CD4-positive, CD25-positive, alpha-beta regulatory T cell (primary cell): ENCODE results near the gene CFAP221. TPM values are rescaled to one million over a fixed set of nuclear protein-coding genes. Genes with fewer than 3 reads are reported as not detected.
"Not testable (repeated sequence)": the region's sequence is repeated elsewhere in the genome, so short reads cannot be mapped to it uniquely, and the experiment has no call there.

ENCODE experiments used
- ATAC-seq, 2 donors: fragments of 150-1000 bp; cut with Tn5 transposase; one replicate each; pipeline ENCODE4 v1.10.0; 2021; ENCODE audit warnings: low read depth in 2 of 2, moderate number of reproducible peaks in 2 of 2, moderate library complexity in 1 of 2
- DNase-seq, 3 donors: peaks; one replicate each; pipeline versions ENCODE4 v3.0.0 to v3.0.0-alpha.2; 2012 to 2022; ENCODE audit warnings: mixed read lengths in 1 of 3
- H3K27ac ChIP-seq: one replicate; pipeline ENCODE4 v1.7.0; 2013; ENCODE audit warnings: mild to moderate bottlenecking, low read length; ENCODE audit not compliant: insufficient read depth, poor library complexity, severe bottlenecking
- H3K27me3 ChIP-seq: one replicate; pipeline ENCODE4 v1.7.0; 2013; ENCODE audit warnings: low read length; ENCODE audit not compliant: control insufficient read depth, insufficient read depth
- H3K36me3 ChIP-seq: one replicate; pipeline ENCODE4 v1.7.0; 2013; ENCODE audit warnings: mild to moderate bottlenecking, low read length, moderate library complexity; ENCODE audit not compliant: control insufficient read depth, insufficient read depth
- H3K4me1 ChIP-seq: 2 replicates; pipeline ENCODE4 v1.7.0; 2013; ENCODE audit warnings: mild to moderate bottlenecking, low read length; ENCODE audit not compliant: insufficient read depth, control insufficient read depth, poor library complexity, severe bottlenecking
- H3K4me3 ChIP-seq: one replicate; pipeline ENCODE4 v1.7.0; 2013; ENCODE audit warnings: low read depth, mild to moderate bottlenecking, low read length, moderate library complexity
- H3K9me3 ChIP-seq, 2 experiments: 1 replicate in 1 of 2; 2 replicates in 1 of 2; pipeline ENCODE4 v1.7.0; 2013; ENCODE audit warnings: low read length in 2 of 2, mild to moderate bottlenecking in 1 of 2, moderate library complexity in 1 of 2; ENCODE audit not compliant: control insufficient read depth in 2 of 2
- H3K27ac Mint-ChIP-seq, 3 donors: one replicate each; pipeline ENCODE4 v1.8.0; 2020 to 2022; ENCODE audit warnings: mild to moderate bottlenecking in 3 of 3, mixed read lengths in 3 of 3, moderate library complexity in 2 of 3
- H3K27me3 Mint-ChIP-seq: one replicate; pipeline ENCODE4 v1.8.0; 2022; ENCODE audit warnings: mild to moderate bottlenecking, mixed read lengths
- H3K36me3 Mint-ChIP-seq: one replicate; pipeline ENCODE4 v1.8.0; 2020; ENCODE audit warnings: mixed read lengths
- H3K4me1 Mint-ChIP-seq, 4 donors: one replicate each; pipeline ENCODE4 v1.8.0; 2020 to 2022; ENCODE audit warnings: mixed read lengths in 4 of 4, mild to moderate bottlenecking in 1 of 4
- H3K4me3 Mint-ChIP-seq, 4 donors: one replicate each; pipeline ENCODE4 v1.8.0; 2020 to 2022; ENCODE audit warnings: mild to moderate bottlenecking in 4 of 4, mixed read lengths in 4 of 4, moderate library complexity in 3 of 4
- H3K9me3 Mint-ChIP-seq, 7 donors: one replicate each; pipeline ENCODE4 v1.8.0; 2020 to 2022; ENCODE audit warnings: mixed read lengths in 7 of 7, mild to moderate bottlenecking in 3 of 7, moderate library complexity in 2 of 7
- polyA plus RNA-seq, 4 donors: library from polyadenylated mRNA; unstranded; fragments of 300-500 nt; fragmentation: Illumina TruSeq; gene quantifications; one replicate each; pipeline ENCODE4 v1.2.3, GENCODE V29; 2021
- total RNA-seq: library from RNA; stranded (reverse); gene quantifications from one replicate; pipeline ENCODE4 v1.2.3, GENCODE V29; 2022

Gene CFAP221
- total and polyA plus RNA-seq, 5 donors from 2014 or later, result not detected

GRCh38 chr2:119616421-119616820, 72.2 kb downstream of the CFAP221 start:
- no peak overlapping the region for H3K27ac Mint-ChIP-seq
- H3K4me3 Mint-ChIP-seq, result no peak overlapping the region
- H3K27me3 Mint-ChIP-seq, result peaks cover 9% of the 10 kb centered on the region
- H3K36me3 Mint-ChIP-seq, result no peaks in the 10 kb centered on the region
- H3K4me1 ChIP-seq, result no peaks in the 10 kb centered on the region
- no peaks in the 10 kb centered on the region for H3K27me3 ChIP-seq
- H3K4me3 ChIP-seq, result no peak overlapping the region
- no peak for ATAC-seq
- H3K36me3 ChIP-seq, result no peaks in the 10 kb centered on the region
- peaks cover 4 to 35% (median 21%) of the 10 kb centered on the region in 7 donors for H3K9me3 Mint-ChIP-seq
- H3K27ac ChIP-seq, result no peak overlapping the region
- no peaks in the 10 kb centered on the region for H3K4me1 Mint-ChIP-seq
- peaks cover 13 to 23% of the 10 kb centered on the region in 2 experiments for H3K9me3 ChIP-seq
- DNase-seq, result no peak

- Histone ChIP-seq H3K27ac (no peak overlapping the region), H3K4me3 (no peak overlapping the region), H3K4me1 (no peaks in the 10 kb centered on the region), H3K36me3 (no peaks in the 10 kb centered on the region), H3K9me3 (peaks cover 13 to 23% of the 10 kb centered on the region in 2 experiments), H3K27me3 (no peaks in the 10 kb centered on the region)
- no peaks in the 10 kb centered on the region for H3K4me1 Mint-ChIP-seq
- H3K36me3 Mint-ChIP-seq, result no peaks in the 10 kb centered on the region
- ATAC-seq, result no peak
- no peak for DNase-seq
- peaks cover 9% of the 10 kb centered on the region for H3K27me3 Mint-ChIP-seq
- H3K9me3 Mint-ChIP-seq, result peaks cover 4 to 30% (median 21%) of the 10 kb centered on the region in 7 donors
- no peak overlapping the region for H3K27ac Mint-ChIP-seq
- H3K4me3 Mint-ChIP-seq, result no peak overlapping the region
Observed at GRCh38 chr2:119617455-119617854, 73.2 kb downstream of the CFAP221 start.

GRCh38 chr2:119618725-119619124, 74.5 kb downstream of the CFAP221 start:
- H3K36me3 ChIP-seq, H3K4me3 ChIP-seq, H3K27ac Mint-ChIP-seq, H3K27me3 Mint-ChIP-seq, H3K4me1 Mint-ChIP-seq, H3K4me1 ChIP-seq, DNase-seq, H3K36me3 Mint-ChIP-seq, H3K27ac ChIP-seq, H3K4me3 Mint-ChIP-seq, H3K27me3 ChIP-seq, ATAC-seq: not testable (repeated sequence)
- peaks cover 0 to 23% (median 17%) of the 10 kb centered on the region in 7 donors for H3K9me3 Mint-ChIP-seq
- peaks cover 12 to 15% of the 10 kb centered on the region in 2 experiments for H3K9me3 ChIP-seq

- H3K36me3 Mint-ChIP-seq, result no peaks in the 10 kb centered on the region
- peaks cover 1% of the 10 kb centered on the region for H3K27me3 ChIP-seq
- H3K9me3 Mint-ChIP-seq, result no peaks in the 10 kb centered on the region
- H3K9me3 ChIP-seq, result no peaks in the 10 kb centered on the region
- no peak overlapping the region for H3K4me3 ChIP-seq
- H3K27ac Mint-ChIP-seq, result no peak overlapping the region
- H3K36me3 ChIP-seq, result no peaks in the 10 kb centered on the region
- no peak overlapping the region for H3K4me3 Mint-ChIP-seq
- H3K4me1 ChIP-seq, result no peaks in the 10 kb centered on the region
- DNase-seq, result no peak
- H3K27me3 Mint-ChIP-seq, result peaks cover 13% of the 10 kb centered on the region
- no peaks in the 10 kb centered on the region for H3K4me1 Mint-ChIP-seq
- no peak overlapping the region for H3K27ac ChIP-seq
- ATAC-seq, result no peak
Observed at GRCh38 chr2:119625226-119625625, 81.0 kb downstream of the CFAP221 start.

- H3K36me3 Mint-ChIP-seq, result no peaks in the 10 kb centered on the region
- Histone ChIP-seq H3K27ac (no peak overlapping the region), H3K27me3 (peaks cover 8% of the 10 kb centered on the region), H3K36me3 (no peaks in the 10 kb centered on the region), H3K4me3 (no peak overlapping the region), H3K4me1 (no peaks in the 10 kb centered on the region), H3K9me3 (no peaks in the 10 kb centered on the region)
- DNase-seq (no peak), ATAC-seq (no peak)
- H3K4me1 Mint-ChIP-seq, result no peaks in the 10 kb centered on the region
- H3K9me3 Mint-ChIP-seq, result peaks cover 0 to 6% (median 0%) of the 10 kb centered on the region in 7 donors
- no peak overlapping the region for H3K4me3 Mint-ChIP-seq
- H3K27me3 Mint-ChIP-seq, result peaks cover 23% of the 10 kb centered on the region
- peak overlapping the region in 1 of 3 donors; percentile 4 for H3K27ac Mint-ChIP-seq
Observed at GRCh38 chr2:119629323-119629825, 85.1 kb downstream of the CFAP221 start.

- Mint-ChIP-seq H3K9me3 (peaks cover 0 to 6% (median 0%) of the 10 kb centered on the region in 7 donors), H3K27ac (no peak overlapping the region), H3K27me3 (peaks cover 23% of the 10 kb centered on the region), H3K36me3 (no peaks in the 10 kb centered on the region), H3K4me1 (no peaks in the 10 kb centered on the region), H3K4me3 (no peak overlapping the region)
- ATAC-seq (no peak), DNase-seq (no peak)
- no peak overlapping the region for H3K4me3 ChIP-seq
- H3K36me3 ChIP-seq, result no peaks in the 10 kb centered on the region
- H3K4me1 ChIP-seq, result no peaks in the 10 kb centered on the region
- peaks cover 8% of the 10 kb centered on the region for H3K27me3 ChIP-seq
- H3K27ac ChIP-seq, result no peak overlapping the region
- H3K9me3 ChIP-seq, result no peaks in the 10 kb centered on the region
Observed at GRCh38 chr2:119630121-119630520, 85.9 kb downstream of the CFAP221 start.

- Mint-ChIP-seq H3K4me3 (no peak overlapping the region), H3K36me3 (no peaks in the 10 kb centered on the region), H3K27me3 (peaks cover 12% of the 10 kb centered on the region), H3K27ac (no peak overlapping the region), H3K9me3 (peaks cover 0 to 4% (median 0%) of the 10 kb centered on the region in 7 donors), H3K4me1 (peaks cover 0 to 2% (median under 1%) of the 10 kb centered on the region in 4 donors)
- Histone ChIP-seq H3K4me3 (no peak overlapping the region), H3K36me3 (no peaks in the 10 kb centered on the region), H3K9me3 (no peaks in the 10 kb centered on the region), H3K27ac (no peak overlapping the region), H3K4me1 (no peaks in the 10 kb centered on the region), H3K27me3 (peaks cover 2% of the 10 kb centered on the region)
- no peak for DNase-seq
- ATAC-seq, result no peak
Observed at GRCh38 chr2:119637371-119637770, 93.1 kb downstream of the CFAP221 start.

GRCh38 chr2:119638246-119638645, 94.0 kb downstream of the CFAP221 start:
- no peaks in the 10 kb centered on the region for H3K9me3 ChIP-seq
- no peak for ATAC-seq
- Mint-ChIP-seq H3K27ac (no peak overlapping the region), H3K4me1 (peaks cover 0 to 2% (median under 1%) of the 10 kb centered on the region in 4 donors), H3K9me3 (peaks cover 0 to 4% (median 0%) of the 10 kb centered on the region in 7 donors), H3K36me3 (no peaks in the 10 kb centered on the region), H3K27me3 (peaks cover 12% of the 10 kb centered on the region), H3K4me3 (no peak overlapping the region)
- H3K27ac ChIP-seq, result no peak overlapping the region
- no peak overlapping the region for H3K4me3 ChIP-seq
- no peaks in the 10 kb centered on the region for H3K36me3 ChIP-seq
- no peak for DNase-seq
- peaks cover 2% of the 10 kb centered on the region for H3K27me3 ChIP-seq
- H3K4me1 ChIP-seq, result no peaks in the 10 kb centered on the region
